Thymus (tissue), 11 donors: ENCODE results near the gene SLC4A1. TPM values are rescaled to one million over a fixed set of nuclear protein-coding genes. Genes with fewer than 3 reads are reported as not detected.
A peak's percentile ranks its signal among the peaks of the same experiment; 100 is the strongest.

Experiments
- DNase-seq, 9 donors: peaks; one replicate each; pipeline ENCODE4 v3.0.0-alpha.2; 2013; ENCODE audit warnings: low spot score in 9 of 9, low read depth in 6 of 9, missing footprints in 1 of 9
- H3K27ac ChIP-seq, 2 donors: one replicate each; pipeline ENCODE4 v1.5.1; 2013; ENCODE audit warnings: control low read depth in 1 of 2, low read depth in 1 of 2, low read length in 1 of 2, mild to moderate bottlenecking in 1 of 2, moderate library complexity in 1 of 2
- H3K27me3 ChIP-seq, 2 donors: one replicate each; pipeline ENCODE4 v1.5.1; 2013; ENCODE audit warnings: low read length in 1 of 2; ENCODE audit not compliant: control insufficient read depth in 2 of 2, insufficient read depth in 1 of 2
- H3K36me3 ChIP-seq, 2 donors: one replicate each; pipeline ENCODE4 v1.5.1; 2013; ENCODE audit warnings: low read length in 1 of 2, mild to moderate bottlenecking in 1 of 2, moderate library complexity in 1 of 2; ENCODE audit not compliant: control insufficient read depth in 2 of 2, insufficient read depth in 2 of 2
- H3K4me1 ChIP-seq, 2 donors: one replicate each; pipeline ENCODE4 v1.5.1; 2013; ENCODE audit warnings: low read length in 2 of 2; ENCODE audit not compliant: control insufficient read depth in 2 of 2, insufficient read depth in 2 of 2
- H3K4me3 ChIP-seq, 2 donors: one replicate each; pipeline ENCODE4 v1.5.1; 2013; ENCODE audit warnings: low read length in 2 of 2, control low read depth in 1 of 2, mild to moderate bottlenecking in 1 of 2
- H3K9me3 ChIP-seq, 2 donors: one replicate each; pipeline ENCODE4 v1.5.1; 2013; ENCODE audit warnings: low read length in 1 of 2, mild to moderate bottlenecking in 1 of 2; ENCODE audit not compliant: control insufficient read depth in 2 of 2, insufficient read depth in 1 of 2
- WGBS: extraction: QIAGEN DNeasy Blood & Tissue Kit; methylation state at CpG from one replicate; pipeline ENCODE4 v1.1.7; 2013; 5-methylcytosine and 5-hydroxymethylcytosine counted together
- polyA plus RNA-seq: library from polyadenylated mRNA; stranded (reverse); fragments of 200-250 nt; gene quantifications from one replicate; pipeline ENCODE4 v1.2.3, GENCODE V29; 2013
- total RNA-seq: library from RNA; stranded (reverse); fragments of 120-200 nt; gene quantifications from one replicate; pipeline ENCODE4 v1.2.4, GENCODE V29; 2013
- donor health status: healthy.

SLC4A1 gene
- total and polyA plus RNA-seq, 2 donors: 0.37 to 6.9 TPM

GRCh38 chr17:44216173-44216572 lies 51.8 kb downstream of the SLC4A1 start:
- Histone ChIP-seq H3K27ac (peak overlapping the region; percentile 90 to 91), H3K4me3 (peak overlapping the region; percentile 66 to 91), H3K36me3 (peaks cover 46 to 53% of the 10 kb centered on the region in 2 donors), H3K27me3 (peaks cover 0 to 3% of the 10 kb centered on the region in 2 donors), H3K9me3 (no peaks in the 10 kb centered on the region), H3K4me1 (peaks cover 25 to 51% of the 10 kb centered on the region in 2 donors)
- 36% methylated on average over 5 of the region's 5 CpGs for WGBS
- DNase-seq: peak in 7 of 9 donors; percentile 54 to 89 (median 72)

- Histone ChIP-seq H3K27me3 (no peaks in the 10 kb centered on the region), H3K27ac (peak overlapping the region in 1 of 2 donors; percentile 91), H3K36me3 (peaks cover 58 to 62% of the 10 kb centered on the region in 2 donors), H3K9me3 (no peaks in the 10 kb centered on the region), H3K4me1 (peaks cover 36 to 61% of the 10 kb centered on the region in 2 donors), H3K4me3 (no peak overlapping the region)
- DNase-seq: no peak
- 96% methylated on average over 6 of the region's 6 CpGs for WGBS
Measured at GRCh38 chr17:44214896-44215295, 53.0 kb downstream of the SLC4A1 start.

GRCh38 chr17:44214230-44214494 lies 53.8 kb downstream of the SLC4A1 start:
- Histone ChIP-seq H3K4me3 (no peak overlapping the region), H3K27ac (no peak overlapping the region), H3K4me1 (peaks cover 36 to 63% of the 10 kb centered on the region in 2 donors), H3K9me3 (no peaks in the 10 kb centered on the region), H3K36me3 (peaks cover 66 to 69% of the 10 kb centered on the region in 2 donors), H3K27me3 (no peaks in the 10 kb centered on the region)
- WGBS: 98% methylated on average over 1 of the region's 1 CpG
- DNase-seq: no peak

- WGBS: 97% methylated on average over 15 of the region's 15 CpGs
- Histone ChIP-seq H3K36me3 (peaks cover 71 to 75% of the 10 kb centered on the region in 2 donors), H3K4me1 (peaks cover 36 to 63% of the 10 kb centered on the region in 2 donors), H3K4me3 (no peak overlapping the region), H3K27ac (peak overlapping the region in 1 of 2 donors; percentile 21), H3K27me3 (no peaks in the 10 kb centered on the region), H3K9me3 (no peaks in the 10 kb centered on the region)
- DNase-seq: no peak
Measured at GRCh38 chr17:44213403-44214229, 54.3 kb downstream of the SLC4A1 start.

- WGBS: 92% methylated on average over 31 of the region's 31 CpGs
- no peak overlapping the region for H3K27ac ChIP-seq
- H3K4me3 ChIP-seq: no peak overlapping the region
- no peaks in the 10 kb centered on the region for H3K27me3 ChIP-seq
- DNase-seq: no peak
- peaks cover 36 to 59% of the 10 kb centered on the region in 2 donors for H3K4me1 ChIP-seq
- H3K36me3 ChIP-seq: peaks cover 80 to 83% of the 10 kb centered on the region in 2 donors
- no peaks in the 10 kb centered on the region for H3K9me3 ChIP-seq
Measured at GRCh38 chr17:44212507-44213402, 55.2 kb downstream of the SLC4A1 start.

GRCh38 chr17:44211281-44212265 lies 56.4 kb downstream of the SLC4A1 start:
- Histone ChIP-seq H3K9me3 (no peaks in the 10 kb centered on the region), H3K36me3 (peaks cover 91 to 92% of the 10 kb centered on the region in 2 donors), H3K27ac (peak overlapping the region; percentile 15 to 24), H3K4me1 (peaks cover 31 to 47% of the 10 kb centered on the region in 2 donors), H3K4me3 (no peak overlapping the region), H3K27me3 (no peaks in the 10 kb centered on the region)
- DNase-seq: no peak
- WGBS: 95% methylated on average over 30 of the region's 30 CpGs

GRCh38 chr17:44210342-44211192 lies 57.4 kb downstream of the SLC4A1 start:
- Histone ChIP-seq H3K27ac (peak overlapping the region; percentile 24 to 25), H3K4me1 (peaks cover 24 to 37% of the 10 kb centered on the region in 2 donors), H3K9me3 (no peaks in the 10 kb centered on the region), H3K36me3 (peaks cover 82 to 86% of the 10 kb centered on the region in 2 donors), H3K4me3 (peak overlapping the region in 1 of 2 donors; percentile 11), H3K27me3 (no peaks in the 10 kb centered on the region)
- DNase-seq: peak in 6 of 9 donors; percentile 77 to 94 (median 84)
- WGBS: 37% methylated on average over 64 of the region's 64 CpGs
